ENCODE measurements around the gene PRKCA. TPM values are rescaled to one million over a fixed set of nuclear protein-coding genes. Genes with fewer than 3 reads are reported as not detected.

The PRKCA gene
- total RNA-seq, 1 donor = 60.5 TPM

DNA sequence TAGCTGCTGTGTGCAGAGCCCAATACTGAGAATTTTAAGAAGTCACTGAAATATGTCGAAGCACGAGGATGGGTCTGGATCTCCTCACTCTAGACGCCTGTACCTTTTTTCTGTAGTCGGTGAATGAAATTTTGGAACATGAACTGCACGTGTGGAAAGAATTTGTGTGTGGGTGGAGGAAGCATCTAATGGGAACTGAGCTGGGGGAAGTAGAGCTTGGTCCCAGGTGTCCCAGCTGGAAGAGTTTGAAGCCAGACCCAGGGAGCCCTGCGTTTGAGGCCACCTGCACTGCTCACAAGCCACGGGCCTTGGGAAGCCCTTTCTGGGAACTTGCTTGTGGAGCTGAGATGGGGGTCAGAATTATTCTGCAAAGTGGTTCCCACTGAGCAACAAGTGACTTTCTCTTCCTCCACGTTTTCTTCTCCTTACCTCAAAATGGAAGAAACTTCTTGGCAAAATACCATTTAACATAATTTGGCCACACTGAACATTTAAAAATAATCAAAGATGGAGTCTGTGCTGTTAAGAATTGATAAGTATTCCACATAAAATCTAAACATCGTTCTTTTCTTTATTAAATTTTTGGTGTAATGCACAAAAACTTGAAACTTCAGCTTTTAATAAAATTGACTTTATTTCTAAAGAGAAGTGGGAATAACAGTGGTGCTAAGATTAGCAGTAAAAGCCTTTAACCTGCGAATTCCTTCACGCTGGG is 163.8 kb downstream of the PRKCA start:
- no peak overlapping the region for H3K4me3 ChIP-seq (ENCODE audit: low read depth, low read length)
- no peak for DNase-seq (ENCODE audit: low read depth)
- TF ChIP-seq, protein P1, sequence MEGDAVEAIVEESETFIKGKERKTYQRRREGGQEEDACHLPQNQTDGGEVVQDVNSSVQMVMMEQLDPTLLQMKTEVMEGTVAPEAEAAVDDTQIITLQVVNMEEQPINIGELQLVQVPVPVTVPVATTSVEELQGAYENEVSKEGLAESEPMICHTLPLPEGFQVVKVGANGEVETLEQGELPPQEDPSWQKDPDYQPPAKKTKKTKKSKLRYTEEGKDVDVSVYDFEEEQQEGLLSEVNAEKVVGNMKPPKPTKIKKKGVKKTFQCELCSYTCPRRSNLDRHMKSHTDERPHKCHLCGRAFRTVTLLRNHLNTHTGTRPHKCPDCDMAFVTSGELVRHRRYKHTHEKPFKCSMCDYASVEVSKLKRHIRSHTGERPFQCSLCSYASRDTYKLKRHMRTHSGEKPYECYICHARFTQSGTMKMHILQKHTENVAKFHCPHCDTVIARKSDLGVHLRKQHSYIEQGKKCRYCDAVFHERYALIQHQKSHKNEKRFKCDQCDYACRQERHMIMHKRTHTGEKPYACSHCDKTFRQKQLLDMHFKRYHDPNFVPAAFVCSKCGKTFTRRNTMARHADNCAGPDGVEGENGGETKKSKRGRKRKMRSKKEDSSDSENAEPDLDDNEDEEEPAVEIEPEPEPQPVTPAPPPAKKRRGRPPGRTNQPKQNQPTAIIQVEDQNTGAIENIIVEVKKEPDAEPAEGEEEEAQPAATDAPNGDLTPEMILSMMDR (IDR thresholded peaks at IDR 0.05; ENCODE audit: insufficient read depth, low read depth, low read length) = no peak

DNA sequence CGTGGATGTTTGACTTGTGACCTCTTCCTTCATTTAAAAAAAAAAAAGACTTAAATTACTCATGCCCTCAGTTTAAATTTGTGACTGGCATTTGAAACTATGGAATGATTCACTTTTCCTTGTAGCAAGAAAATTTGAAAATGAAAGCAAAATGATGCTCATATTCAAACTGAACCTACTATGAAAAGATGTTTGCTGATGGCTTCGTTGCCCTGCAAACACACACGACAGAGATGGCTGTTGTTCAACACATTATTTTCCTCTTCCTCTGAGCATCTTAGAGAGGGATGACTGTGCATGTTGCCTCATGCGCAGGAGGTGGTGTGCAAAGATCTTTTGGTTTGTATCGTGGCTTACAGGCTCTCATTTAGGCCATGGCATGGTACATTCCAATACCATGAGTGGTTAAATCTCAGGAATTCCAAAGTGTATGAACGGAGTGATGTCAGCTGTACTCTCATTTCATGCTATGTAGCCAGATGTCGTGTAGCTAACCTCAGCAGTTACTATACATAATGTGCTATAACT is 164.5 kb downstream of the PRKCA start:
- TF ChIP-seq, protein P1 (IDR thresholded peaks at IDR 0.05; ENCODE audit: insufficient read depth, low read depth, low read length) = no peak
- H3K4me3 ChIP-seq (ENCODE audit: low read depth, low read length) = no peak overlapping the region
- peak; percentile 99 for DNase-seq (ENCODE audit: low read depth)

DNA sequence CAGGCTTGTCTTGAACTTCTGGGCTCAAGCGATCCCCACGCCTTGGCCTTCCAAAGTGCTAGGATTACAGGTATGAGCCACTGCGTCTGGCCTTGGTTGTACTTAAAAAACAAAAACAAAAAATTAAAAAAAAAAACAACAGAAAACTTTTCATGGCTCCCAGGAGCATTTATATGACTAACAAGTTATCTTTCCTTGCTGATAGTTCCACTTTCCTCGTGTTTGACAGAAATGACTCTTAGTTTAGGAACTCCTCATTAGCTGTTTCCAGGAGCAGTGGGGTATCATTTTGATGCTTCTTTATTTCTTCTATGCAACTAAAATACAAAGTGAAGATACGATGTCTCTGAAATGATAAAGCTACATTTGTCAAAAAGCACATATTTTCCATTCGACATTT is 165.4 kb downstream of the PRKCA start:
- no peak overlapping the region for H3K4me3 ChIP-seq (ENCODE audit: low read depth, low read length)
- peak; percentile 33 for DNase-seq (ENCODE audit: low read depth)
- TF ChIP-seq, protein P1 (IDR thresholded peaks at IDR 0.05; ENCODE audit: insufficient read depth, low read depth, low read length) = no peak

DNA sequence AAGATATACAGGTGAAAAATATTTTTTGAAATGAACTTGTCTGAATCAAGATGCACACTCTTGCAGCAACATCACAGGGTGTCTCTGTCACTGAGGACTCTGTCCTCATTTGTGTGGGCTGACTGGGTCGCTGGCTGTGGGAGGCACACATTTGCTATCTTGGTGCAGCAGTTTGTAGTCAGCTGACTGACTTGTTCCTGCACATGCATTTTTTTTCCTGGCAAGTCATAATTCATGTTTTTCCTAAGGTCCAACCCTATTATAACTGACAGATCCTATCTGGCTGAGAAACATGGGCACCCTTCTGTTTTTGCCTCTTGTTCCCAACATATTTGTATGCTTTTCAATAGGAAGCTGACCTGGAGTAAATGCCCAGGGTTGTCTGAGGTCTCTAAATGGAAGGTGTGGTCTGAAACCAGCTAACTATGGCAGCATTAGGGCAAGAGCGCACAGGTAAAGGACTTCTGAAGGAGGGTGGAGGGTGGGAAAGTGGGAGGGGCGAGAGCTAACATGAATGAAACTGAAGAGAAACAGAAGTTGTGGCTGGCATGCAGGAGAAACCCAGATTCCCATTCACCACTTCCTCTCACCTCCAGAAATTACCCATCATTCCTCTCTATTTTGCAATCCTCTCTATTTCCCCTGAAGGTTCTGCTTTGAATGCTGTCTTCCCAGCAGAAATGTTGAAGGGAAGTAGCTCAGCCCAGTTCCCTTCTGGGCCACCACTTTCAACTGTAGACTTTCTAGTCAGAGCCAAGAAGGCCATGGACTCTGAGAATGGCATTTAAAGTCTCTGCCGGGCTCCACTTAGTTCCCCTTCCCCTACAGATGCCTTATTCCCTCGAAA is 166.1 kb downstream of the PRKCA start:
- TF ChIP-seq, protein P1 (IDR thresholded peaks at IDR 0.05; ENCODE audit: insufficient read depth, low read depth, low read length) = no peak
- no peak overlapping the region for H3K4me3 ChIP-seq (ENCODE audit: low read depth, low read length)
- DNase-seq (ENCODE audit: low read depth) = peak; percentile 37

DNA sequence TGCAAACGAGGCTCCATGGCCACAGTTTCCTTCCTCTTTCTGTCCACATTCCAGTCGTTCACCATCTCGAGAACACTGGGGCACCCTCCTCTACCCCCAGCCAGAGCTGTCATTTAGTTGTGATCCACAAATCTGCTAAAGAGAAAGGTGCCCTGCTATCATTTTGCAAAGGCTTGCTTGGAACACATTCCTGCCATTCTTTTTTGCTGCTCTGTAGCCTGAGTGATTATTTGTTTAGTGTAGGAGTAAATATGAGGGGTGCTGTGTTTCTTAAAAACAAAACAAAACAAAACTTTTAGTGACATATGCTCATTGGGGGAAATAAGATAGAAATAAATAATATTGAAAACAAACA is 166.7 kb downstream of the PRKCA start:
- TF ChIP-seq, protein P1 (IDR thresholded peaks at IDR 0.05; ENCODE audit: insufficient read depth, low read depth, low read length) = no peak
- no peak for DNase-seq (ENCODE audit: low read depth)
- H3K4me3 ChIP-seq (ENCODE audit: low read depth, low read length) = no peak overlapping the region

DNA sequence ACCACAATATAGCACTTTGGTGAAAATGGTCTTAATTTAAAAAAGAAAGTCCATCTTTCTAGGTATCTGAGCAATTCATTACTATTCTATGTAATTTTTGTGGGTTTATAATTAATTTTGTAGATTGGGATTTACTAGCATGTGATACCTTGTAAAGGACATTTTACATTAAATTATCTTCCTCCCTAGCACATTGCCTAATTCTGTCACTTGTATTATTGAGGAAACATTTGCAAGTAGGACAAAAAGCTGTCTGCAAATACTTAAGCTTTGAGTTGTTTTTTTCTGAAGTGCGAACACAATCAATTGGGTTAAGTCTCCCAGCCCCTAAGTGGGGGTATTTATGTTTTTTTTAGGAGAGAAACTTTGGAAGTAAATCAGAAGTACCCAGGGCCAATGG is 167.0 kb downstream of the PRKCA start:
- DNase-seq (ENCODE audit: low read depth) = no peak
- H3K4me3 ChIP-seq (ENCODE audit: low read depth, low read length) = no peak overlapping the region
- TF ChIP-seq, protein P1 (IDR thresholded peaks at IDR 0.05; ENCODE audit: insufficient read depth, low read depth, low read length) = no peak
